KG1 (cell line): Measurements from ENCODE around the gene BMP15.

Experiments
- DNase-seq: peaks from one replicate; lab custom pipeline; 2025; lab: John Stamatoyannopoulos, UW

BMP15 gene

DNA sequence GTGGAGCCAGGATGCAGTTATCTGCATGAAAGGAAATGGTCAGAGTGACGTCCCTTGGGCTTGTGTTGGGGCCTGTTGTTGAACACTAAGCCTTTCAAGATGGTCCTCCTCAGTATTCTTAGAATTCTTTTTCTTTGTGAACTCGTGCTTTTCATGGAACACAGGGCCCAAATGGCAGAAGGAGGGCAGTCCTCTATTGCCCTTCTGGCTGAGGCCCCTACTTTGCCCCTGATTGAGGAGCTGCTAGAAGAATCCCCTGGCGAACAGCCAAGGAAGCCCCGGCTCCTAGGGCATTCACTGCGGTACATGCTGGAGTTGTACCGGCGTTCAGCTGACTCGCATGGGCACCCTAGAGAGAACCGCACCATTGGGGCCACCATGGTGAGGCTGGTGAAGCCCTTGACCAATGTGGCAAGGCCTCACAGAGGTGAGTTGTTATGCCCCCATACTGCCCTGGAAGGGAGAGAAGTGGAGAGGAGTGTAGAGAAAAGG is at the start of gene BMP15:
TSS of gene BMP15 (plus strand) at position 51 of the 492 bp plus-strand sequence. CDS start at position 100, 49 bp downstream.
- no peak for DNase-seq

- no peak for DNase-seq
Measured at GRCh38 chrX:50863471-50863870, 47.1 kb upstream of the BMP15 start.

GRCh38 chrX:50865311-50865710 is 45.2 kb upstream of the BMP15 start:
- no peak for DNase-seq

GRCh38 chrX:50871922-50872453 is 38.5 kb upstream of the BMP15 start:
- no peak for DNase-seq

GRCh38 chrX:50874876-50875275 is 35.7 kb upstream of the BMP15 start:
- no peak for DNase-seq

DNA sequence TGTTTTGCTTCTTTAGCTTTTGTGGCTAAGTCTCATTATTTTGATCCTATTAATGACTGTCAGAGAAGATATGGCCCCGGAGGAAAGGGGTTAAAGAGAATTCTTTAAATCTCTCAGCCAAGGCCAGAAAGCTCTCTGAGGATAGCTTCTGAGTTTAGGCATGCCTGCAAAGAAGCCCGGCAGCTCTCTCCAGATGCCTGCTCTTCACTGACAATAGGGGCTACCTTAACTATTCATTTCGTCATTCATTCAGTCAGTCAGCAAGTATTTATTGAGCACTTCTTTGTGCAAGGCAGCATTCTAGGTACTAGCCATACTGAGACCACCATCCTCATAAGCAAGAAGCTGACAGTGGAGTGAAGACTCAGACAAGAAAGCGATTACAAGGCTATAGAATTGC is 34.0 kb upstream of the BMP15 start:
- no peak for DNase-seq

DNA sequence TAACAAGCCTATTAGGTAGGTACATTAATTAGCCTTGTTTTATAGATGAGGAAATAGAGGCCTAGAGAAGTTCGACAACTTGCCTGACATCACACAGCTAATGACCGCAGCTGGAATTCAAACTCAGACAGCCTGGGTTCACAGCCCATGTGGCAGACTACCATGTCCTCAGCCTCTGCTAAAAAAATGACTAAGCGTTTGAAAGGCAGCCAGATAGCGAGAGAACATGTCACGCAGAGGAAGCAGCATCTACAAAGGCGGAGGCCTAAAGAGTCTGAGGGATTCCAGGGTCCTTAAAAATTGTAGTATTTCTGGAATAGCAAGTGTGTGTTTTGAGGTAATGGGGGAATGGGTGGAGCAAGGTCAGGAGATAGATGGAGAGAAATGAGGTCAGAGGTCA is 33.2 kb upstream of the BMP15 start:
- no peak for DNase-seq

GRCh38 chrX:50881028-50881427 is 29.5 kb upstream of the BMP15 start:
- no peak for DNase-seq

- no peak for DNase-seq
Measured at GRCh38 chrX:50888884-50889283, 21.7 kb upstream of the BMP15 start.

GRCh38 chrX:50889582-50889981 is 21.0 kb upstream of the BMP15 start:
- DNase-seq, result no peak

GRCh38 chrX:50893047-50893446 is 17.5 kb upstream of the BMP15 start:
- DNase-seq, result no peak

- no peak for DNase-seq
Measured at GRCh38 chrX:50893466-50893865, 17.1 kb upstream of the BMP15 start.

DNA sequence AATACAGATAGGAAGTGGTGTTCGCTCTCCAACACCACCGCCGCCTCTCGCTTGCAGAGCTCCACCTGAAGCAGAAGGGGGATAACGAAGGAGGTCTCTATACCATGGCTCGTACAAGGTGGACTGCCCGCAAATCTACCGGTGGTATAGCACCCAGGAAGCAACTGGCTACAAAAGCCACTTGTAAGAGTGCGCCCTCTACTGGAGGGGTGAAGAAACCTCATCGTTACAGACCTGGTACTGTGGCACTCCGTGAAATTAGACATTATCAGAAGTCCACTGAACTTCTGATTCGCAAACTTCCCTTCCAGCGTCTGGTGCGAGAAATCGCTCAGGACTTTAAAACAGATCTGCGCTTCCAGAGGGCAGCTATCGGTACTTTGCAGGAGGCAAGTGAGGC is 5.2 kb upstream of the BMP15 start:
- DNase-seq, result no peak

- DNase-seq, result no peak
Measured at GRCh38 chrX:50913520-50913919, 3.0 kb downstream of the BMP15 start.

- no peak for DNase-seq
Measured at GRCh38 chrX:50920132-50920531, 9.6 kb downstream of the BMP15 start.

GRCh38 chrX:50927127-50927526 is 16.6 kb downstream of the BMP15 start:
- DNase-seq, result no peak

- no peak for DNase-seq
Measured at GRCh38 chrX:50941638-50942037, 31.1 kb downstream of the BMP15 start.

- no peak for DNase-seq
Measured at GRCh38 chrX:50942471-50942870, 31.9 kb downstream of the BMP15 start.

- no peak for DNase-seq
Measured at GRCh38 chrX:50952406-50952805, 41.9 kb downstream of the BMP15 start.

GRCh38 chrX:50953832-50954231 is 43.3 kb downstream of the BMP15 start:
- DNase-seq, result no peak

- no peak for DNase-seq
Measured at GRCh38 chrX:50962156-50962555, 51.6 kb downstream of the BMP15 start.

DNA sequence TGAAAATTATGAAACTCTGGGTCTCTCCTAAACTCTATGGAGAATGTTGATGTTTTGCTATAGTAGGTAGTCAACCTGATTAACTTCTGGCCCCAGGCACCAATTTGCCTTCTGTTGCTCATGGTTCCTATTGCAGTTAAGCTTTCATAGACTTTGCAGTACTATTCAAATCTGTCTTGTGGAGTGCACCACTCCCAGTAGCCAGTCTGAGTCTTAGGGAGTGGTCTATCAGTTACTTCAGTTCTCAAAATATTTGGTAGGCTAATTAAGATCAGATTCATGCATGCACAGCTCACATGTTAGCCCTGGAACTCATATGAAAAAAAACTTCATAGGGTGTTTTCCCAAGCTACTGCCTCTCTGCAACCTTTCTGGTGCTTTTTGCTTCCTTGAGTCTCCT is 53.3 kb downstream of the BMP15 start:
- DNase-seq, result no peak
